GM18499 (cell line): ENCODE measurements around the gene ABCD4.
"Not testable (repeated sequence)": the region's sequence is repeated elsewhere in the genome, so short reads cannot be mapped to it uniquely, and the experiment has no call there.

Experiments used
- ATAC-seq: cut with Tn5 transposase; IDR thresholded peaks from one replicate; pipeline ENCODE4 v1.9.1; 2021; ENCODE audit warnings: moderate number of reproducible peaks; ENCODE audit not compliant: insufficient read depth, unreplicated experiment

ABCD4 gene

GRCh38 chr14:74308695-74309094, 6.0 kb upstream of the ABCD4 start:
- no peak for ATAC-seq

- ATAC-seq: no peak
These were observed 544 bp downstream of the ABCD4 start for GRCh38 chr14:74302152-74302628.

GRCh38 chr14:74301594-74302151, 1.1 kb downstream of the ABCD4 start:
- no peak for ATAC-seq

- no peak for ATAC-seq
These were observed 3.6 kb downstream of the ABCD4 start for GRCh38 chr14:74299061-74299545.

- no peak for ATAC-seq
These were observed 4.7 kb downstream of the ABCD4 start for GRCh38 chr14:74297986-74298385.

GRCh38 chr14:74296037-74296467, 6.7 kb downstream of the ABCD4 start:
- ATAC-seq: no peak

- ATAC-seq: no peak
These were observed 9.1 kb downstream of the ABCD4 start for GRCh38 chr14:74293606-74294005.

GRCh38 chr14:74292061-74292460, 10.7 kb downstream of the ABCD4 start:
- no peak for ATAC-seq

- no peak for ATAC-seq
These were observed 12.3 kb downstream of the ABCD4 start for GRCh38 chr14:74290415-74290814.

GRCh38 chr14:74289801-74290200, 12.9 kb downstream of the ABCD4 start:
- ATAC-seq: no peak

- ATAC-seq: no peak
These were observed 16.0 kb downstream of the ABCD4 start for GRCh38 chr14:74286736-74287135.

GRCh38 chr14:74281069-74281468, 21.7 kb downstream of the ABCD4 start:
- ATAC-seq: no peak

- no peak for ATAC-seq
These were observed 24.7 kb downstream of the ABCD4 start for GRCh38 chr14:74278080-74278479.

- no peak for ATAC-seq
These were observed 27.4 kb downstream of the ABCD4 start for GRCh38 chr14:74275241-74275841.

- no peak for ATAC-seq
These were observed 31.4 kb downstream of the ABCD4 start for GRCh38 chr14:74271365-74271764.

GRCh38 chr14:74270382-74271177, 32.2 kb downstream of the ABCD4 start:
- ATAC-seq: not testable (repeated sequence)

GRCh38 chr14:74267588-74267987, 35.1 kb downstream of the ABCD4 start:
- ATAC-seq: no peak

GRCh38 chr14:74265301-74265965, 37.3 kb downstream of the ABCD4 start:
- ATAC-seq: no peak

GRCh38 chr14:74263921-74264320, 38.8 kb downstream of the ABCD4 start:
- ATAC-seq: no peak

- no peak for ATAC-seq
These were observed 39.6 kb downstream of the ABCD4 start for GRCh38 chr14:74263181-74263580.

- ATAC-seq: no peak
These were observed 40.7 kb downstream of the ABCD4 start for GRCh38 chr14:74262076-74262475.
